H1 (cell line): ENCODE measurements around the gene ST3GAL3. TPM values are rescaled to one million over a fixed set of nuclear protein-coding genes. Genes with fewer than 3 reads are reported as not detected.

Experiments
- CTCF ChIA-PET: fragments of 300-600 bp; sonication (Branson Sonifier 250); formaldehyde crosslinking; loops from one replicate; lab custom pipeline; 2021; ENCODE audit not compliant: partially characterized antibody; lab: Charles Lee
- POLR2A ChIA-PET: fragments of 300-600 bp; sonication (Branson Sonifier 250); formaldehyde crosslinking; loops from one replicate; lab custom pipeline; 2021; ENCODE audit warnings: inconsistent platforms; ENCODE audit not compliant: partially characterized antibody; lab: Charles Lee
- DNase-seq, 2 experiments: peaks; one replicate each; pipeline versions ENCODE4 v3.0.0 to v3.0.0-alpha.2; 2010 to 2022; ENCODE audit warnings: low spot score in 2 of 2, low read depth in 1 of 2, mixed read lengths in 1 of 2
- FAIRE-seq: peaks from 2 replicates; lab custom pipeline; 2011; peaks lifted over from hg19 to GRCh38; lab: Jason Lieb, UNC
- H2AFZ ChIP-seq: 2 replicates; pipeline ENCODE4 v1.8.1; 2012; ENCODE audit warnings: low read length, inconsistent platforms
- H2AK5ac ChIP-seq: 2 replicates; pipeline ENCODE4 v1.6.1; 2013; ENCODE audit warnings: low read depth, low read length
- H2BK120ac ChIP-seq: replicated peaks from 2 replicates; pipeline ENCODE3; 2013; ENCODE audit warnings: low read depth, low read length, inconsistent platforms
- H2BK12ac ChIP-seq: 2 replicates; pipeline ENCODE4 v1.6.1; 2013; ENCODE audit warnings: low read depth, low read length
- H2BK15ac ChIP-seq: 2 replicates; pipeline ENCODE4 v1.6.1; 2013; ENCODE audit warnings: low read length
- H2BK20ac ChIP-seq: 2 replicates; pipeline ENCODE4 v1.6.1; 2013; ENCODE audit warnings: low read length
- H2BK5ac ChIP-seq: 2 replicates; pipeline ENCODE4 v1.6.1; 2013; ENCODE audit warnings: low read depth, low read length
- H3K14ac ChIP-seq: 2 replicates; pipeline ENCODE4 v1.6.1; 2013; ENCODE audit warnings: inconsistent platforms; ENCODE audit not compliant: insufficient read length
- H3K18ac ChIP-seq: 2 replicates; pipeline ENCODE4 v1.6.1; 2013; ENCODE audit warnings: low read length; ENCODE audit errors: extremely low read depth
- H3K23ac ChIP-seq: 2 replicates; pipeline ENCODE4 v1.6.1; 2013; ENCODE audit warnings: inconsistent platforms; ENCODE audit not compliant: insufficient read length
- H3K23me2 ChIP-seq: 2 replicates; pipeline ENCODE4 v1.6.1; 2013; ENCODE audit warnings: low read depth, low read length
- H3K27ac ChIP-seq: 2 replicates; pipeline ENCODE4 v1.6.1; 2011; ENCODE audit warnings: low read depth, low read length, inconsistent platforms
- H3K27me3 ChIP-seq, 4 experiments: replicated peaks in 1 of 4; 1 replicate in 1 of 4; 2 replicates in 3 of 4; pipeline versions ENCODE4 v1.6.1 to v1.8.1; 2011 to 2013; ENCODE audit warnings: low read length in 3 of 4, mild to moderate bottlenecking in 3 of 4, inconsistent platforms in 2 of 4, mixed read lengths in 2 of 4, moderate library complexity in 1 of 4; ENCODE audit not compliant: control insufficient read depth in 3 of 4, insufficient read depth in 3 of 4; ENCODE audit errors: extremely low read depth in 1 of 4
- H3K36me3 ChIP-seq, 4 experiments: 2 replicates each; pipeline versions ENCODE4 v1.6.1 to v1.8.1; 2011 to 2013; ENCODE audit warnings: mild to moderate bottlenecking in 4 of 4, low read length in 3 of 4, moderate library complexity in 2 of 4, control low read depth in 1 of 4, inconsistent platforms in 1 of 4; ENCODE audit not compliant: insufficient read depth in 4 of 4, control insufficient read depth in 2 of 4
- H3K4ac ChIP-seq: replicated peaks from 2 replicates; pipeline ENCODE3; 2013; ENCODE audit warnings: low read length, low read depth, mixed read lengths, inconsistent platforms; ENCODE audit not compliant: insufficient read length
- H3K4me1 ChIP-seq, 4 experiments: replicated peaks in 1 of 4; 1 replicate in 1 of 4; 2 replicates in 3 of 4; pipeline versions ENCODE4 v1.6.1 to v1.8.1; 2011 to 2013; ENCODE audit warnings: low read length in 3 of 4, inconsistent platforms in 2 of 4, mixed read lengths in 1 of 4; ENCODE audit not compliant: insufficient read depth in 4 of 4, control insufficient read depth in 3 of 4
- H3K4me2 ChIP-seq, 2 experiments: 2 replicates each; pipeline versions ENCODE4 v1.6.1 to v1.8.1; 2011 to 2013; ENCODE audit warnings: low read depth in 2 of 2, low read length in 2 of 2, control low read depth in 1 of 2, inconsistent platforms in 1 of 2, mild to moderate bottlenecking in 1 of 2; ENCODE audit not compliant: insufficient read depth in 1 of 2
- H3K4me3 ChIP-seq, 4 experiments: fragments of 200-600, 300-600 bp in 1 of 4; sonication (generic), shearing (Covaris generic), sonication (Bioruptor Twin) in 1 of 4; 2 replicates each; pipeline versions ENCODE4 v1.5.1 to v1.8.1; 2011 to 2016; ENCODE audit warnings: low read length in 4 of 4, low read depth in 3 of 4, control low read depth in 2 of 4, inconsistent platforms in 2 of 4, mild to moderate bottlenecking in 2 of 4, mixed read lengths in 1 of 4, moderate library complexity in 1 of 4; ENCODE audit not compliant: insufficient read depth in 2 of 4; ENCODE audit errors: extremely low read depth in 1 of 4
- H3K56ac ChIP-seq: replicated peaks from 2 replicates; pipeline ENCODE3; 2013; ENCODE audit warnings: low read depth, mild to moderate bottlenecking, mixed read lengths, low read length, inconsistent platforms; ENCODE audit not compliant: insufficient read length
- H3K79me1 ChIP-seq: 2 replicates; pipeline ENCODE4 v1.6.1; 2013; ENCODE audit warnings: low read depth, low read length, control low read depth
- H3K79me2 ChIP-seq, 2 experiments: 2 replicates each; pipeline versions ENCODE4 v1.6.1 to v1.8.1; 2012 to 2013; ENCODE audit warnings: low read length in 2 of 2, mild to moderate bottlenecking in 2 of 2, inconsistent platforms in 1 of 2; ENCODE audit not compliant: insufficient read depth in 2 of 2, control insufficient read depth in 1 of 2
- H3K9ac ChIP-seq, 4 experiments: replicated peaks in 1 of 4; 1 replicate in 1 of 4; 2 replicates in 3 of 4; pipeline versions ENCODE4 v1.6.1 to v1.8.1; 2011 to 2013; ENCODE audit warnings: low read depth in 3 of 4, low read length in 3 of 4, control low read depth in 2 of 4, mild to moderate bottlenecking in 2 of 4, moderate library complexity in 2 of 4, inconsistent platforms in 1 of 4; ENCODE audit errors: extremely low read depth in 1 of 4
- H3K9me3 ChIP-seq, 2 experiments: 2 replicates each; pipeline versions ENCODE4 v1.6.1 to v1.8.1; 2012 to 2013; ENCODE audit warnings: mild to moderate bottlenecking in 2 of 2, moderate library complexity in 2 of 2, control low read depth in 1 of 2, inconsistent platforms in 1 of 2, low read depth in 1 of 2, low read length in 1 of 2, mixed read lengths in 1 of 2; ENCODE audit not compliant: insufficient read depth in 2 of 2
- H4K20me1 ChIP-seq, 2 experiments: replicated peaks in 1 of 2; 2 replicates each; pipeline versions ENCODE3 to v1.8.1; 2011 to 2013; ENCODE audit warnings: inconsistent platforms in 2 of 2, low read length in 2 of 2, mild to moderate bottlenecking in 1 of 2; ENCODE audit not compliant: insufficient read depth in 2 of 2, control insufficient read depth in 1 of 2
- H4K5ac ChIP-seq: 2 replicates; pipeline ENCODE4 v1.6.1; 2013; ENCODE audit warnings: low read length, low read depth, mixed read lengths, inconsistent platforms; ENCODE audit not compliant: insufficient read length
- H4K8ac ChIP-seq: 2 replicates; pipeline ENCODE4 v1.8.0; 2013; ENCODE audit warnings: mild to moderate bottlenecking, moderate library complexity, low read length, inconsistent platforms; ENCODE audit not compliant: insufficient read depth; ENCODE audit errors: extremely low read depth
- H4K91ac ChIP-seq: replicated peaks from 2 replicates; pipeline ENCODE3; 2013; ENCODE audit warnings: low read length, mixed read lengths, inconsistent platforms; ENCODE audit not compliant: insufficient read length
- CHD2 ChIP-seq: IDR thresholded peaks from 2 replicates; pipeline ENCODE4 v1.6.1; 2012; ENCODE audit warnings: low read length, improper control_type of control experiment
- EGR1 ChIP-seq: IDR thresholded peaks from 2 replicates; pipeline ENCODE4 v1.6.1; 2011; ENCODE audit warnings: low read depth, low read length, borderline replicate concordance
- EP300 ChIP-seq, 2 experiments: IDR thresholded peaks; 1 replicate in 1 of 2; 2 replicates in 1 of 2; pipeline ENCODE4 v1.6.1; 2011 to 2012; ENCODE audit warnings: low read depth in 2 of 2, low read length in 2 of 2, mild to moderate bottlenecking in 2 of 2, borderline replicate concordance in 1 of 2, inconsistent platforms in 1 of 2, moderate library complexity in 1 of 2
- JUND ChIP-seq: IDR thresholded peaks from 2 replicates; pipeline ENCODE4 v1.6.1; 2011; ENCODE audit warnings: mild to moderate bottlenecking, improper control_type of control experiment, low read length
- MAFK ChIP-seq: IDR thresholded peaks from 2 replicates; pipeline ENCODE4 v1.6.1; 2012; ENCODE audit warnings: low read depth, mild to moderate bottlenecking, improper control_type of control experiment, low read length
- PHF8 ChIP-seq: fragments of 200-600 bp; sonication (generic); conservative IDR thresholded peaks from 2 replicates; pipeline ENCODE4 v1.7.1; 2012; ENCODE audit warnings: low read depth, mild to moderate bottlenecking, inconsistent platforms, low read length, moderate library complexity
- POLR2A ChIP-seq, 2 experiments: IDR thresholded peaks; 1 replicate in 1 of 2; 2 replicates in 1 of 2; pipeline ENCODE4 v1.6.1; 2011; ENCODE audit warnings: low read depth in 2 of 2, low read length in 2 of 2, mild to moderate bottlenecking in 2 of 2; ENCODE audit errors: control extremely low read depth in 1 of 2
- RNF2 ChIP-seq: fragments of 200-900, 300-1000 bp; sonication (generic); IDR thresholded peaks from 2 replicates; pipeline ENCODE4 v1.7.1; 2016; ENCODE audit warnings: borderline replicate concordance, low read depth, mild to moderate bottlenecking, antibody characterized with exemption, low read length; ENCODE audit not compliant: poor library complexity, severe bottlenecking; ENCODE audit errors: missing control alignments
- SP4 ChIP-seq: IDR thresholded peaks from 2 replicates; pipeline ENCODE4 v1.6.1; 2012; ENCODE audit warnings: low read length, inconsistent platforms
- SUZ12 ChIP-seq: fragments of 200-600 bp; sonication (generic); IDR thresholded peaks from 2 replicates; pipeline ENCODE4 v1.6.1; 2012; ENCODE audit warnings: mild to moderate bottlenecking, inconsistent platforms, low read length, moderate library complexity, mixed read lengths
- TBP ChIP-seq: IDR thresholded peaks from 2 replicates; pipeline ENCODE4 v1.6.1; 2011; ENCODE audit warnings: low read depth, low read length, improper control_type of control experiment
- YY1 ChIP-seq: IDR thresholded peaks from 2 replicates; pipeline ENCODE4 v1.6.1; 2011; ENCODE audit warnings: low read depth, mild to moderate bottlenecking, low read length
- WGBS, 2 experiments: shearing (Covaris generic) in 1 of 2; methylation state at CpG; one replicate each; pipeline versions ENCODE4 v1.1.6 to v1.1.7; 2013 to 2015; ENCODE audit warnings: low lambda C conversion rate in 2 of 2, mixed read lengths in 2 of 2, inconsistent platforms in 1 of 2, low coverage in 1 of 2, missing lambda C conversion rate in 1 of 2; ENCODE audit not compliant: insufficient replicate concordance in 2 of 2, insufficient coverage in 1 of 2, insufficient read length in 1 of 2; ENCODE audit errors: extremely low coverage in 1 of 2, missing lambda C conversion rate in 1 of 2; 5-methylcytosine and 5-hydroxymethylcytosine counted together
- polyA plus RNA-seq, 7 experiments: library from polyadenylated mRNA; depleted of rRNA in 3 of 7; stranded (reverse) in 5 of 7; unstranded in 2 of 7; fragments of >200 nt in 5 of 7; fragments of 200-250 nt in 2 of 7; gene quantifications; 1 replicate in 5 of 7; 2 replicates in 1 of 7; 4 replicates in 1 of 7; pipeline versions ENCODE4 v1.2.1 to v1.2.3, GENCODE V29; 2011 to 2013; ENCODE audit warnings: missing spikeins in 2 of 7, mixed read lengths in 2 of 7
- total RNA-seq: library from RNA; stranded (reverse); fragmentation: NEBNext Ultra II Directional; extraction: Animal tissue kit (Norgen Biotek cat#: 25700); gene quantifications from 2 replicates; pipeline ENCODE4 v1.2.1, GENCODE V29; 2021
- TF ChIP-seq, protein P1 (sequence below): IDR thresholded peaks from 2 replicates; pipeline ENCODE4 v1.6.1; 2012; ENCODE audit warnings: low read length, inconsistent platforms

ST3GAL3 gene
- total and polyA plus RNA-seq, 2 of the 8 experiments (the other 6 are each of a cell fraction or from before 2014, with no cell fraction given), result 6.8 to 7.0 TPM

GRCh38 chr1:43781574-43781973 lies 74.2 kb downstream of the ST3GAL3 start:
- Histone ChIP-seq H3K4me3 (no peak overlapping the region), H3K27ac (no peak overlapping the region), H3K14ac (no peak overlapping the region), H3K4me2 (no peak overlapping the region), H3K4ac (no peak overlapping the region), H2BK12ac (no peak overlapping the region), H3K9ac (no peak overlapping the region), H4K8ac (no peak overlapping the region), H2AFZ (no peak overlapping the region), H3K4me1 (peaks cover 0 to 4% (median 0%) of the 10 kb centered on the region in 4 experiments; a peak in 1 of 7 replicates), H3K79me2 (no peaks in the 10 kb centered on the region), H3K23ac (no peak overlapping the region), H4K91ac (no peak overlapping the region), H3K27me3 (no peaks in the 10 kb centered on the region), H4K5ac (no peak overlapping the region), H3K9me3 (no peaks in the 10 kb centered on the region), H3K56ac (no peak overlapping the region), H2BK5ac (no peak overlapping the region), H2BK15ac (no peak overlapping the region), H2BK20ac (no peak overlapping the region), H4K20me1 (no peaks in the 10 kb centered on the region), H3K79me1 (no peaks in the 10 kb centered on the region), H3K23me2 (no peaks in the 10 kb centered on the region), H3K36me3 (no peaks in the 10 kb centered on the region; a peak in 1 of 8 replicates), H3K18ac (no peak overlapping the region), H2BK120ac (no peak overlapping the region), H2AK5ac (no peak overlapping the region)
- CTCF ChIA-PET, result interaction anchor here (1.5 kb wide), 1 partner anchor 153 kb away, joined by 7 read pairs; no protein-coding TSS in a partner anchor
- no peak for DNase-seq
- 89% methylated on average over 2 of the region's 2 CpGs; no CpG with 5 or more reads in 1 of the 2 experiments for WGBS, 2 experiments
- POLR2A ChIA-PET, result interaction anchor here (1.1 kb wide), 2 partner anchors 16 to 22 kb away, joined by 3 to 5 read pairs; no protein-coding TSS in a partner anchor
- no peak for FAIRE-seq
- TF ChIP-seq SP4 (no peak), SUZ12 (no peak), EGR1 (no peak), EP300 (IDR thresholded peaks at IDR 0.05; ENCODE audit: borderline replicate concordance in 1 of 2, low read depth in 2 of 2, low read length in 2 of 2) (no peak), CHD2 (no peak), RNF2 (no peak), YY1 (no peak), PHF8 (no peak), TBP (no peak), POLR2A (IDR thresholded peaks at IDR 0.05; ENCODE audit: control extremely low read depth in 1 of 2, low read depth in 2 of 2, low read length in 2 of 2) (no peak), MAFK (no peak), JUND (no peak)
- TF ChIP-seq, protein P1, sequence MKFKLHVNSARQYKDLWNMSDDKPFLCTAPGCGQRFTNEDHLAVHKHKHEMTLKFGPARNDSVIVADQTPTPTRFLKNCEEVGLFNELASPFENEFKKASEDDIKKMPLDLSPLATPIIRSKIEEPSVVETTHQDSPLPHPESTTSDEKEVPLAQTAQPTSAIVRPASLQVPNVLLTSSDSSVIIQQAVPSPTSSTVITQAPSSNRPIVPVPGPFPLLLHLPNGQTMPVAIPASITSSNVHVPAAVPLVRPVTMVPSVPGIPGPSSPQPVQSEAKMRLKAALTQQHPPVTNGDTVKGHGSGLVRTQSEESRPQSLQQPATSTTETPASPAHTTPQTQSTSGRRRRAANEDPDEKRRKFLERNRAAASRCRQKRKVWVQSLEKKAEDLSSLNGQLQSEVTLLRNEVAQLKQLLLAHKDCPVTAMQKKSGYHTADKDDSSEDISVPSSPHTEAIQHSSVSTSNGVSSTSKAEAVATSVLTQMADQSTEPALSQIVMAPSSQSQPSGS, result no peak
